GM23338 (cell line): Measurements from ENCODE around the gene PLBD1. TPM values are rescaled to one million over a fixed set of nuclear protein-coding genes. Genes with fewer than 3 reads are reported as not detected.

Experiments used
- ATAC-seq: fragments of 200-7000 bp; cut with Tn5 transposase; 3 replicates; pipeline ENCODE4 v1.9.1; 2020
- DNase-seq: peaks from one replicate; pipeline ENCODE4 v3.0.0-alpha.2; 2015; ENCODE audit warnings: low spot score
- H2AFZ ChIP-seq: fragments of 200-600 bp; sonication (generic); 2 replicates; pipeline ENCODE4 v1.8.0; 2016; ENCODE audit warnings: antibody characterized with exemption, mild to moderate bottlenecking, moderate library complexity
- H3F3A ChIP-seq: fragments of 200-600 bp; sonication (generic); replicated peaks from 2 replicates; pipeline ENCODE4 v1.8.0; 2017; ENCODE audit warnings: antibody characterized with exemption, mixed run types, low read depth
- H3K27ac ChIP-seq: fragments of 200-600 bp; sonication (generic); 2 replicates; pipeline ENCODE4 v1.6.1; 2016; ENCODE audit warnings: low read depth
- H3K27me3 ChIP-seq: fragments of 200-600 bp; sonication (generic); 2 replicates; pipeline ENCODE4 v1.8.0; 2016; ENCODE audit warnings: mild to moderate bottlenecking, mixed run types, moderate library complexity; ENCODE audit not compliant: insufficient read depth
- H3K36me3 ChIP-seq: fragments of 200-600 bp; sonication (generic); 2 replicates; pipeline ENCODE4 v1.8.0; 2016; ENCODE audit warnings: mild to moderate bottlenecking; ENCODE audit not compliant: insufficient read depth
- H3K4me1 ChIP-seq: fragments of 200-600 bp; sonication (generic); 2 replicates; pipeline ENCODE4 v1.8.0; 2016; ENCODE audit warnings: mild to moderate bottlenecking, moderate library complexity; ENCODE audit not compliant: insufficient read depth
- H3K4me2 ChIP-seq: fragments of 200-600 bp; sonication (generic); 2 replicates; pipeline ENCODE4 v1.7.1; 2017; ENCODE audit warnings: mixed run types
- H3K4me3 ChIP-seq: fragments of 200-600 bp; sonication (generic); 2 replicates; pipeline ENCODE4 v1.6.1; 2016; ENCODE audit warnings: mixed run types
- H3K79me2 ChIP-seq: fragments of 200-600 bp; sonication (generic); replicated peaks from 2 replicates; pipeline ENCODE4 v1.8.0; 2017; ENCODE audit warnings: mild to moderate bottlenecking; ENCODE audit not compliant: insufficient read depth
- H3K9me2 ChIP-seq: fragments of 200-600 bp; sonication (generic); 2 replicates; pipeline ENCODE4 v1.8.0; 2017; ENCODE audit not compliant: insufficient read depth
- H4K20me1 ChIP-seq: fragments of 200-600 bp; sonication (generic); replicated peaks from 2 replicates; pipeline ENCODE4 v1.8.0; 2017; ENCODE audit warnings: mild to moderate bottlenecking; ENCODE audit not compliant: insufficient read depth
- H3K27ac Mint-ChIP-seq: 2 replicates; pipeline ENCODE4 v1.8.0; 2020; ENCODE audit warnings: inconsistent platforms, mild to moderate bottlenecking, moderate library complexity, mixed read lengths
- H3K27me3 Mint-ChIP-seq: 3 replicates; pipeline ENCODE4 v1.8.0; 2022; ENCODE audit warnings: low read depth, mild to moderate bottlenecking, moderate library complexity, mixed read lengths, inconsistent platforms; ENCODE audit not compliant: insufficient read depth, poor library complexity
- H3K36me3 Mint-ChIP-seq: 3 replicates; pipeline ENCODE4 v1.8.0; 2021; ENCODE audit warnings: low read depth, mild to moderate bottlenecking, inconsistent platforms, moderate library complexity, mixed read lengths
- H3K4me1 Mint-ChIP-seq: 3 replicates; pipeline ENCODE4 v1.8.0; 2020; ENCODE audit warnings: mild to moderate bottlenecking, inconsistent platforms, mixed read lengths
- H3K4me3 Mint-ChIP-seq: 3 replicates; pipeline ENCODE4 v1.8.0; 2021; ENCODE audit warnings: moderate library complexity, mild to moderate bottlenecking, inconsistent platforms, mixed read lengths
- H3K9me3 Mint-ChIP-seq: 3 replicates; pipeline ENCODE4 v1.8.0; 2020; ENCODE audit warnings: moderate library complexity, mild to moderate bottlenecking, inconsistent platforms, mixed read lengths
- CREB1 ChIP-seq: fragments of 250-450 bp; sonication (Bioruptor Pico); IDR thresholded peaks from 2 replicates; pipeline ENCODE4 v1.5.0; 2020; ENCODE audit warnings: low read depth, mild to moderate bottlenecking, moderate library complexity
- EZH2 ChIP-seq: fragments of 200-600 bp; sonication (generic); IDR thresholded peaks from one replicate; pipeline ENCODE4 v1.8.0; 2017; ENCODE audit warnings: antibody characterized with exemption, mild to moderate bottlenecking, low read depth; ENCODE audit not compliant: unreplicated experiment
- JUNB ChIP-seq: IDR thresholded peaks from one replicate; pipeline ENCODE4 v1.6.1; 2016; ENCODE audit warnings: antibody characterized with exemption; ENCODE audit not compliant: unreplicated experiment
- NANOG ChIP-seq: IDR thresholded peaks from 2 replicates; pipeline ENCODE4 v1.6.1; 2016; ENCODE audit warnings: antibody characterized with exemption, borderline replicate concordance
- POLR2AphosphoS5 ChIP-seq: IDR thresholded peaks from 2 replicates; pipeline ENCODE4 v1.6.1; 2016; ENCODE audit warnings: antibody characterized with exemption, low read depth
- STAT1 ChIP-seq: IDR thresholded peaks from one replicate; pipeline ENCODE4 v1.6.1; 2016; ENCODE audit warnings: antibody characterized with exemption; ENCODE audit not compliant: unreplicated experiment
- ZNF114 ChIP-seq: fragments of 250-450 bp; sonication (Bioruptor Pico); IDR thresholded peaks from 2 replicates; pipeline ENCODE4 v1.5.0; 2020; ENCODE audit warnings: mild to moderate bottlenecking, moderate library complexity
- ZNF331 ChIP-seq: fragments of 250-450 bp; sonication (Bioruptor Pico); IDR thresholded peaks from 2 replicates; pipeline ENCODE4 v1.5.0; 2020; ENCODE audit warnings: low read depth, mild to moderate bottlenecking, moderate library complexity
- polyA plus RNA-seq: library from polyadenylated mRNA; unstranded; fragments of >200 nt; fragmentation: Nextera tagmentation; extraction: Ambion mirVana; gene quantifications from 2 replicates; pipeline ENCODE4 v1.2.1, GENCODE V29; 2016
- total RNA-seq: library from RNA; depleted of rRNA; stranded (reverse); fragments of >200 nt; shearing (Covaris generic); gene quantifications from 2 replicates; pipeline ENCODE4 v1.2.3, GENCODE V29; 2014
- TF ChIP-seq, protein P1 (sequence below): IDR thresholded peaks from 2 replicates; pipeline ENCODE4 v1.6.1; 2016; ENCODE audit warnings: antibody characterized with exemption
- TF ChIP-seq, protein P2 (sequence below): fragments of 250-450 bp; sonication (Bioruptor Pico); IDR thresholded peaks from 2 replicates; pipeline ENCODE4 v1.5.0; 2020; ENCODE audit warnings: mild to moderate bottlenecking, moderate library complexity
- TF ChIP-seq, protein P3 (sequence below), 2 experiments: fragments of 200-600 bp in 1 of 2; sonication (generic) in 1 of 2; conservative IDR thresholded peaks; 2 replicates each; pipeline versions ENCODE4 v1.5.1 to v1.6.1; 2016 to 2017; ENCODE audit warnings: antibody characterized with exemption in 2 of 2, low read depth in 2 of 2, mild to moderate bottlenecking in 2 of 2, moderate library complexity in 1 of 2

PLBD1 gene
- total and polyA plus RNA-seq, 2 experiments from 2014 or later = 10.2 to 16.3 TPM

DNA sequence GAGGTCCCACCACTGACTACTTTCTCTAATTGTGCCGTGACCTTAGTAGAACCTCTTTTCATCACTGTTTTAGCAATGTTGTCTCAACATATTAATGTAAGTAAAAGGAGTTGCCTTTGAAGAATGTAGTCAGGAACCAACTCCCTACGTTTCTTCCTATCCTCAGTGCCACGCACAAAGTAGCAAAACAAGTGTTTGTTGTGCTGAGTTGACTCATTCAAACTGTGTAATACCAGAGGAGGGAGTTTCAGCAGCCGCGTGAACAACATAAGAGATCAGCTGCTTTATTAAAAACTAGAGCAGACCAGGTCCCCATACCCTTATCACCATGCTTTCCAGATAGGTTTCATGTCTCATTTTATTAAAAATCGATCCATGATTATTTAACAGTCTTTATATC is 19.1 kb downstream of the PLBD1 start:
- H3K4me1 ChIP-seq = no peaks in the 10 kb centered on the region
- no peak overlapping the region for H3K4me3 ChIP-seq
- Mint-ChIP-seq H3K27me3 (no peaks in the 10 kb centered on the region), H3K36me3 (no peaks in the 10 kb centered on the region), H3K27ac (no peak overlapping the region), H3K4me3 (no peak overlapping the region), H3K4me1 (no peaks in the 10 kb centered on the region), H3K9me3 (no peaks in the 10 kb centered on the region)
- no peak for DNase-seq
- ATAC-seq = no peak
- H4K20me1 ChIP-seq = no peaks in the 10 kb centered on the region
- no peaks in the 10 kb centered on the region for H3K9me2 ChIP-seq
- H3F3A ChIP-seq = no peaks in the 10 kb centered on the region
- no peaks in the 10 kb centered on the region for H3K36me3 ChIP-seq
- H2AFZ ChIP-seq = no peak overlapping the region
- TF ChIP-seq ZNF114 (CRISPR knock-in tag) = no peak
- TF ChIP-seq, protein P1, sequence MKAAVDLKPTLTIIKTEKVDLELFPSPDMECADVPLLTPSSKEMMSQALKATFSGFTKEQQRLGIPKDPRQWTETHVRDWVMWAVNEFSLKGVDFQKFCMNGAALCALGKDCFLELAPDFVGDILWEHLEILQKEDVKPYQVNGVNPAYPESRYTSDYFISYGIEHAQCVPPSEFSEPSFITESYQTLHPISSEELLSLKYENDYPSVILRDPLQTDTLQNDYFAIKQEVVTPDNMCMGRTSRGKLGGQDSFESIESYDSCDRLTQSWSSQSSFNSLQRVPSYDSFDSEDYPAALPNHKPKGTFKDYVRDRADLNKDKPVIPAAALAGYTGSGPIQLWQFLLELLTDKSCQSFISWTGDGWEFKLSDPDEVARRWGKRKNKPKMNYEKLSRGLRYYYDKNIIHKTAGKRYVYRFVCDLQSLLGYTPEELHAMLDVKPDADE = no peak
- TF ChIP-seq, protein P2, sequence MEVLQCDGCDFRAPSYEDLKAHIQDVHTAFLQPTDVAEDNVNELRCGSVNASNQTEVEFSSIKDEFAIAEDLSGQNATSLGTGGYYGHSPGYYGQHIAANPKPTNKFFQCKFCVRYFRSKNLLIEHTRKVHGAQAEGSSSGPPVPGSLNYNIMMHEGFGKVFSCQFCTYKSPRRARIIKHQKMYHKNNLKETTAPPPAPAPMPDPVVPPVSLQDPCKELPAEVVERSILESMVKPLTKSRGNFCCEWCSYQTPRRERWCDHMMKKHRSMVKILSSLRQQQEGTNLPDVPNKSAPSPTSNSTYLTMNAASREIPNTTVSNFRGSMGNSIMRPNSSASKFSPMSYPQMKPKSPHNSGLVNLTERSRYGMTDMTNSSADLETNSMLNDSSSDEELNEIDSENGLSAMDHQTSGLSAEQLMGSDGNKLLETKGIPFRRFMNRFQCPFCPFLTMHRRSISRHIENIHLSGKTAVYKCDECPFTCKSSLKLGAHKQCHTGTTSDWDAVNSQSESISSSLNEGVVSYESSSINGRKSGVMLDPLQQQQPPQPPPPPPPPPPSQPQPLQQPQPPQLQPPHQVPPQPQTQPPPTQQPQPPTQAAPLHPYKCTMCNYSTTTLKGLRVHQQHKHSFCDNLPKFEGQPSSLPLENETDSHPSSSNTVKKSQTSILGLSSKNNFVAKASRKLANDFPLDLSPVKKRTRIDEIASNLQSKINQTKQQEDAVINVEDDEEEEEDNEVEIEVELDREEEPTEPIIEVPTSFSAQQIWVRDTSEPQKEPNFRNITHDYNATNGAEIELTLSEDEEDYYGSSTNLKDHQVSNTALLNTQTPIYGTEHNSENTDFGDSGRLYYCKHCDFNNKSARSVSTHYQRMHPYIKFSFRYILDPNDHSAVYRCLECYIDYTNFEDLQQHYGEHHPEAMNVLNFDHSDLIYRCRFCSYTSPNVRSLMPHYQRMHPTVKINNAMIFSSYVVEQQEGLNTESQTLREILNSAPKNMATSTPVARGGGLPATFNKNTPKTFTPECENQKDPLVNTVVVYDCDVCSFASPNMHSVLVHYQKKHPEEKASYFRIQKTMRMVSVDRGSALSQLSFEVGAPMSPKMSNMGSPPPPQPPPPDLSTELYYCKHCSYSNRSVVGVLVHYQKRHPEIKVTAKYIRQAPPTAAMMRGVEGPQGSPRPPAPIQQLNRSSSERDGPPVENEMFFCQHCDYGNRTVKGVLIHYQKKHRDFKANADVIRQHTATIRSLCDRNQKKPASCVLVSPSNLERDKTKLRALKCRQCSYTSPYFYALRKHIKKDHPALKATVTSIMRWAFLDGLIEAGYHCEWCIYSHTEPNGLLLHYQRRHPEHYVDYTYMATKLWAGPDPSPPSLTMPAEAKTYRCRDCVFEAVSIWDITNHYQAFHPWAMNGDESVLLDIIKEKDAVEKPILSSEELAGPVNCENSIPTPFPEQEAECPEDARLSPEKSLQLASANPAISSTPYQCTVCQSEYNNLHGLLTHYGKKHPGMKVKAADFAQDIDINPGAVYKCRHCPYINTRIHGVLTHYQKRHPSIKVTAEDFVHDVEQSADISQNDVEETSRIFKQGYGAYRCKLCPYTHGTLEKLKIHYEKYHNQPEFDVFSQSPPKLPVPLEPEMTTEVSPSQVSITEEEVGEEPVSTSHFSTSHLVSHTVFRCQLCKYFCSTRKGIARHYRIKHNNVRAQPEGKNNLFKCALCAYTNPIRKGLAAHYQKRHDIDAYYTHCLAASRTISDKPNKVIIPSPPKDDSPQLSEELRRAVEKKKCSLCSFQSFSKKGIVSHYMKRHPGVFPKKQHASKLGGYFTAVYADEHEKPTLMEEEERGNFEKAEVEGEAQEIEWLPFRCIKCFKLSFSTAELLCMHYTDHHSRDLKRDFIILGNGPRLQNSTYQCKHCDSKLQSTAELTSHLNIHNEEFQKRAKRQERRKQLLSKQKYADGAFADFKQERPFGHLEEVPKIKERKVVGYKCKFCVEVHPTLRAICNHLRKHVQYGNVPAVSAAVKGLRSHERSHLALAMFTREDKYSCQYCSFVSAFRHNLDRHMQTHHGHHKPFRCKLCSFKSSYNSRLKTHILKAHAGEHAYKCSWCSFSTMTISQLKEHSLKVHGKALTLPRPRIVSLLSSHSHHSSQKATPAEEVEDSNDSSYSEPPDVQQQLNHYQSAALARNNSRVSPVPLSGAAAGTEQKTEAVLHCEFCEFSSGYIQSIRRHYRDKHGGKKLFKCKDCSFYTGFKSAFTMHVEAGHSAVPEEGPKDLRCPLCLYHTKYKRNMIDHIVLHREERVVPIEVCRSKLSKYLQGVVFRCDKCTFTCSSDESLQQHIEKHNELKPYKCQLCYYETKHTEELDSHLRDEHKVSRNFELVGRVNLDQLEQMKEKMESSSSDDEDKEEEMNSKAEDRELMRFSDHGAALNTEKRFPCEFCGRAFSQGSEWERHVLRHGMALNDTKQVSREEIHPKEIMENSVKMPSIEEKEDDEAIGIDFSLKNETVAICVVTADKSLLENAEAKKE (CRISPR knock-in tag) = no peak
- TF ChIP-seq EZH2 = no peak
- TF ChIP-seq STAT1 = no peak
- H3K79me2 ChIP-seq = no peaks in the 10 kb centered on the region
- H3K27me3 ChIP-seq = no peaks in the 10 kb centered on the region
- H3K4me2 ChIP-seq = no peak overlapping the region
- H3K27ac ChIP-seq = no peak overlapping the region

DNA sequence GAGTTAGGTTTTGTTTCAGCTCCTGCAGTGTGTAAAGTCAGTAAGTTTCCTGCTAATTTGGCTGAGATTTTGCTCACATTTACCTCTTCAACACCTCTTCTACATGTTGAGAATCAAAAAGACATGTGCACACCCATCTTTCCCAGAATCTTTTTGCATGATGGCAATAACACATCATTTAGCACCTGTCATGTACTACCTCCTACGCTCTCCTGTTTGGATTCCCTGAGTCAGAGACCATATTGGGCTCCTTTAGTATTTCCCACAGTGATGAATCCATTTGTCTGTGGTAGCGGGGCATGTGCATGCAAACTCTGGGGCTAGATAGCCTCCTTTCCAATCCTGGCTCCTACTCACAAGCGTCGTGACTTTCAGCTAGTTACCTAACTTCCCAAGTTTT is 20.1 kb downstream of the PLBD1 start:
- no peaks in the 10 kb centered on the region for H3K36me3 Mint-ChIP-seq
- Histone ChIP-seq H3K4me3 (no peak overlapping the region), H3F3A (no peaks in the 10 kb centered on the region), H3K4me1 (no peaks in the 10 kb centered on the region), H2AFZ (no peak overlapping the region), H4K20me1 (no peaks in the 10 kb centered on the region), H3K4me2 (no peak overlapping the region), H3K9me2 (no peaks in the 10 kb centered on the region), H3K36me3 (no peaks in the 10 kb centered on the region), H3K79me2 (no peaks in the 10 kb centered on the region), H3K27ac (no peak overlapping the region), H3K27me3 (no peaks in the 10 kb centered on the region)
- no peak overlapping the region for H3K27ac Mint-ChIP-seq
- H3K27me3 Mint-ChIP-seq = peaks cover 2% of the 10 kb centered on the region
- no peaks in the 10 kb centered on the region for H3K4me1 Mint-ChIP-seq
- no peak overlapping the region for H3K4me3 Mint-ChIP-seq
- no peaks in the 10 kb centered on the region for H3K9me3 Mint-ChIP-seq
- no peak for ATAC-seq
- DNase-seq = no peak
- TF ChIP-seq JUNB (no peak), ZNF331 (no peak), CREB1 (CRISPR knock-in tag) (no peak), ZNF114 (CRISPR knock-in tag) (no peak), POLR2AphosphoS5 (no peak), NANOG (no peak), EZH2 (no peak)
- TF ChIP-seq, protein P1 = no peak
- TF ChIP-seq, protein P3, sequence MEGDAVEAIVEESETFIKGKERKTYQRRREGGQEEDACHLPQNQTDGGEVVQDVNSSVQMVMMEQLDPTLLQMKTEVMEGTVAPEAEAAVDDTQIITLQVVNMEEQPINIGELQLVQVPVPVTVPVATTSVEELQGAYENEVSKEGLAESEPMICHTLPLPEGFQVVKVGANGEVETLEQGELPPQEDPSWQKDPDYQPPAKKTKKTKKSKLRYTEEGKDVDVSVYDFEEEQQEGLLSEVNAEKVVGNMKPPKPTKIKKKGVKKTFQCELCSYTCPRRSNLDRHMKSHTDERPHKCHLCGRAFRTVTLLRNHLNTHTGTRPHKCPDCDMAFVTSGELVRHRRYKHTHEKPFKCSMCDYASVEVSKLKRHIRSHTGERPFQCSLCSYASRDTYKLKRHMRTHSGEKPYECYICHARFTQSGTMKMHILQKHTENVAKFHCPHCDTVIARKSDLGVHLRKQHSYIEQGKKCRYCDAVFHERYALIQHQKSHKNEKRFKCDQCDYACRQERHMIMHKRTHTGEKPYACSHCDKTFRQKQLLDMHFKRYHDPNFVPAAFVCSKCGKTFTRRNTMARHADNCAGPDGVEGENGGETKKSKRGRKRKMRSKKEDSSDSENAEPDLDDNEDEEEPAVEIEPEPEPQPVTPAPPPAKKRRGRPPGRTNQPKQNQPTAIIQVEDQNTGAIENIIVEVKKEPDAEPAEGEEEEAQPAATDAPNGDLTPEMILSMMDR (conservative IDR thresholded peaks at IDR 0.05; ENCODE audit: low read depth in 2 of 2) = no peak
